GM06990 (cell line): ENCODE data around the gene TUT1.

ENCODE experiments used
- DNase-seq: peaks from one replicate; pipeline ENCODE4 v3.0.0-alpha.2; 2011; ENCODE audit not compliant: insufficient read length; ENCODE audit errors: extremely low read depth
- H3K27me3 ChIP-seq: replicated peaks from 2 replicates; pipeline ENCODE4 v1.6.0; 2011; ENCODE audit warnings: low read length; ENCODE audit not compliant: control insufficient read depth, insufficient read depth
- H3K36me3 ChIP-seq: 2 replicates; pipeline ENCODE4 v1.5.1; 2011; ENCODE audit warnings: low read length; ENCODE audit not compliant: control insufficient read depth, insufficient read depth
- H3K4me3 ChIP-seq: replicated peaks from 2 replicates; pipeline ENCODE4 v1.5.1; 2011; ENCODE audit warnings: low read depth, mild to moderate bottlenecking, control low read depth, low read length
- CTCF ChIP-seq: IDR thresholded peaks from 2 replicates; pipeline ENCODE4 v1.5.1; 2011; ENCODE audit warnings: low read length, control low read depth, mild to moderate bottlenecking, inconsistent platforms; ENCODE audit not compliant: insufficient read depth, poor library complexity, severe bottlenecking

TUT1 gene

DNA sequence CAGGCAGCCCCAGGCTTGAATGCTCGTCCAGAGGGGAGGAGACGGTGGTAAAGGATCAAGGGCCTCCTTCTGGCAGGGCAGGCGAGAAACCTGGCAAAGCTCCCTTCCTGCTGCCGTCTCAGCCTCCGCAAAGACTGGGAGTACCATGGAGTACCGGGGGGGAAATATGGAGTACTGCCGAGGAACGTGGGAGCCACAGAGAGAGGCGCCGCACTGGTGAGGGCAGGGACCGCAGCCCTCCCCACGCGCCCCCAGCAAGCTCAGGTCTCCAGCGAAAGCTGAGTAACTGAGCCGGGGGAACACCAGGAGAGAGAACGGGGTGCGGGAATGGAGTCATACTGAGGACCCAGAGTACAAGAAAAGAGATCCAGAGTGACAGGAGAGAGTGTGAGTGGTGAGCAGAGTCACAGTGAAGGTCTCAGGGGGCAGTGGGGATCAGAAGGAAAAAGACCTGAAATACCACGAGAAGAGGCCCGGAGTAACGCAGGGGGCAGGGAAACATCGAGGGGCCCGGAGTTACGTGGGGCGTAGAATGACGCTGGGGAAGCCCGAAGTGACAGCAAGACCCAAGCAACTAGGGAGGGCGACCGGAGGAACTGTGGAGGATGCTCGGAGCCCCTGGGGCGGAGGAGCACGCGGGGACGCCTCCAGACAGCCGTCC, 20.5 kb upstream of the TUT1 start:
- peaks cover 5% of the 10 kb centered on the region for H3K36me3 ChIP-seq
- no peak for TF ChIP-seq CTCF
- DNase-seq, result peak; percentile 75
- H3K27me3 ChIP-seq, result no peaks in the 10 kb centered on the region
- H3K4me3 ChIP-seq, result peak overlapping the region; percentile 84

DNA sequence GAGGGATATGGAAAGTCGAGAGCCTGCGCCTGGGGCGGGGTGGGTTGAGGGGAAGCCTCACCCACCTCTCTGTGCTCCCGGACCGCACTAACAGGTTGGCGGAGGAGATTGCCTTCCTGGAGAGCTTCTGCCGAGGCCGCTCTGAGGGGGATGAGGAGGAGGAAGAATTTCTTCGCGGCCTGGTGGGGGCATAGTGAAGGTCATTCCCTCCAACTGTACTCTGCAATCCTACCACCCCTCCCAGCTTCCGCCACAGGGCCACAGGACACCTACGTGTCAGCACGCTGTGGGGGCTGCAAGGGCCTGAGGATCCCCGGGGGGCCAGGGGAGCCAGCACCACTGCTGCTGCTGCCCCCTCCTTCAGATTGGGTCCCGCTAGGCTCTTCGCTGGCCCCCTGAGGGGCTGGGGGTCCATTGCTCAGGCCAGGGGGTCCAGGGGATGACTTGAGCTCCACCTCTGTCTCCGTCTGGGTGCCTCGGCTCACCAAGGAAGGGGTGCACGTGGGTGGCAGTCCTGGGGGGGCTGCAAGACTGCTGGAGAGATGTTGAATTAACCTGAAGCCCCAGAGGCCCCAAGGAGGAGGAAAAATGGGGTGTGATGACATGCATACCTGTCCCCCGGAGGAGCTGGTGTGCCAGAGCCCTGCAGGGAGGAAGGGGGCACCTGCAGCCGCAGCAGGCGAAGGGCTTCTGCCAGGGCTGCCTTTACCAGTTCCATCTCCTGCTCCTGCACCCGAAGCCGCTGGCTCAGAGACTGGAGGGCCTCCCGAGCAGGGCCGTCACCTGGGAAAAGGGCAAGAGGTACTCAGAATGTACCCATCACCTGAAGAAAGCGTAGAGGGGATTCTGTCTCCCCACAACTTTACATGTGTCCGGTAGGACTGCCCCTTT, 19.7 kb upstream of the TUT1 start:
- no peak for DNase-seq
- peaks cover 2% of the 10 kb centered on the region for H3K36me3 ChIP-seq
- TF ChIP-seq CTCF, result no peak
- H3K4me3 ChIP-seq, result peak overlapping the region; percentile 84
- no peaks in the 10 kb centered on the region for H3K27me3 ChIP-seq

- DNase-seq, result no peak
- Histone ChIP-seq H3K4me3 (no peak overlapping the region), H3K27me3 (no peaks in the 10 kb centered on the region), H3K36me3 (peaks cover 5% of the 10 kb centered on the region)
- TF ChIP-seq CTCF, result no peak
Measured at GRCh38 chr11:62610403-62610802, 19.1 kb upstream of the TUT1 start.

- Histone ChIP-seq H3K4me3 (no peak overlapping the region), H3K36me3 (peaks cover 4% of the 10 kb centered on the region), H3K27me3 (no peaks in the 10 kb centered on the region)
- DNase-seq, result no peak
- TF ChIP-seq CTCF, result no peak
Measured at GRCh38 chr11:62608776-62609175, 17.5 kb upstream of the TUT1 start.

DNA sequence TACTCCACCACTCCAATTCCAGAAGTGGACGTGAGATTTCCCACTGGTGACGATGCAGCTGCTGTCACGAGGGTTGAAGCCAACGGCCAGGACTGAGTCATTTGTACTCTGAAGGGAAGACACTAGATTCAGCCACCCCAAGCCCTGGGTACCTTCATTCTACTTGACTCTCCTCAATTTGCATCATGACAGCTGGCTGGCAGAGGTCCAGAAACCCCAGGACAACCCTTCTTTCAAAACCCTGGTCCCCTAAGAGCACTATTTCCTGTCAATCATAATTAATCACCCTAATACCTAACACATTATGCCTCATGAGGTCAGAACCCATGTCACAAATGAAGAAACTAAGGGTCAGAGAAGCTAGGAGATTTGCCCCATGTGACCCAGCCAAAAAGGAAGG, 16.4 kb upstream of the TUT1 start:
- no peak for DNase-seq
- Histone ChIP-seq H3K27me3 (no peaks in the 10 kb centered on the region), H3K4me3 (no peak overlapping the region), H3K36me3 (peaks cover 10% of the 10 kb centered on the region)
- TF ChIP-seq CTCF, result no peak
